Umbilical cord (tissue), 2 donors: ENCODE results near the gene IL23R. TPM values are rescaled to one million over a fixed set of nuclear protein-coding genes. Genes with fewer than 3 reads are reported as not detected.
A peak's percentile ranks its signal among the peaks of the same experiment; 100 is the strongest.

Experiments used
- DNase-seq: peaks from one replicate; pipeline ENCODE4 v3.0.0-alpha.2; 2015; ENCODE audit warnings: low spot score
- total RNA-seq: library from RNA; depleted of rRNA; stranded (reverse); fragments of >200 nt; gene quantifications from one replicate; pipeline ENCODE4 v1.2.3, GENCODE V29; 2014; ENCODE audit warnings: low replicate concordance; ENCODE audit not compliant: insufficient read depth

Gene IL23R
- total RNA-seq, 1 donor from 2014 or later: 1.9 TPM

- no peak for DNase-seq
Measured at GRCh38 chr1:67148516-67149178, 17.6 kb upstream of the IL23R start.

GRCh38 chr1:67149179-67149770 lies 17.0 kb upstream of the IL23R start:
- peak; percentile 68 for DNase-seq

DNA sequence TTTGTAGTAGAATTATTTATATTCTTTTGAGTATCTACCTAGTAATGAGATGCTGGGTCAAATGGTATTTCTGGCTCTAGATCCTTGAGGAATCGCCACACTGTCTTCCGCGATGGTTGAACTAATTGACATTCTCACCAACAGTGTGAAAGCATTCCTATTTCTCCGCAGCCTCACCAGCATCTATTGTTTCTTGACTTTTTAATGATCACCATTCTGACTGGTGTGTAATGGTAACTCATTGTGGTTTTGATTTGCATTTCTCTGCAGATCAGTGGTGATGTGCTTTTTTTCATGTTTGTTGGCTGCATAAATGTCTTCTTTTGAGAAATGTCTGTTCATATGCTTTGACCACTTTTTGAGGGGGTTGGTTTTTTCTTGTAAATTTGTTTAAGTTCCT lies 15.3 kb upstream of the IL23R start:
- no peak for DNase-seq

DNA sequence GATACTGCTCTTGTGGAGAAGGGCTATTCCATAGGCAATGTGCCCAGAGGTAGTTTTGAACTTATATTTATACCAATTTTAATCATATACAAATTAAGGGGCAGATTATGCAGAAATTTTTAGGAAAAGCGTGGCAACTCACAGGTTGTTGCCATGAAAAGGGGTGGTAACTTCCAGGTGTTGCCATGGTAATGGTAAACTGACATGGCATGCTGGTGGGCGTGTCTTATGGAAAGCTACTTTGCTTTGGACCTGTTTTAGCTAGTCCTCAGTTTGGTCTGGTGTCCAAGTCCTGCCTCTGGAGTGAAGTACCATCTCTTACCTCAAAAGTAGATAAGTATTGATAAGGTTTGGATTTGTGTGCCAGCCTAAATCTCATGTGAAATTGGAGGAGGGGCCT lies 7.9 kb upstream of the IL23R start:
- no peak for DNase-seq

GRCh38 chr1:67159233-67159632 lies 7.0 kb upstream of the IL23R start:
- no peak for DNase-seq

DNA sequence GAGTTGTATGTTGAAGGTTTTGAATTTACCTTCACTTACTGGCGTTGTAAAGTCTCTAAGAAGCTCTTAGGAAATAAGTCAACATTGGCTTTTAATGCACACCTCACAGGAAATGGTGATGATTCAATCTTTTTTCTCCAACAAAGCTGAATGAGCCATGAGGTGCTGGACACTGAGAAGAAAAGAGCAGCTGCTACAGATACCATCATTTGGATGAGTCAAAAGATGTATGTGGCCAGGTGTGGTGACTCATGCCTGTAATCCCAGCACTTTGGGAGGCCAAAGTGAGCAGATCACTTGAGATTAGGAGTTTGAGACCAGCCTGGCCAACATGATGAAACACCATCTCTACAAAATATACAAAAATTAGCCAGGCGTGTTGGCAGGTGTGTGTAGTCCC lies 3.3 kb upstream of the IL23R start:
- DNase-seq: no peak

DNA sequence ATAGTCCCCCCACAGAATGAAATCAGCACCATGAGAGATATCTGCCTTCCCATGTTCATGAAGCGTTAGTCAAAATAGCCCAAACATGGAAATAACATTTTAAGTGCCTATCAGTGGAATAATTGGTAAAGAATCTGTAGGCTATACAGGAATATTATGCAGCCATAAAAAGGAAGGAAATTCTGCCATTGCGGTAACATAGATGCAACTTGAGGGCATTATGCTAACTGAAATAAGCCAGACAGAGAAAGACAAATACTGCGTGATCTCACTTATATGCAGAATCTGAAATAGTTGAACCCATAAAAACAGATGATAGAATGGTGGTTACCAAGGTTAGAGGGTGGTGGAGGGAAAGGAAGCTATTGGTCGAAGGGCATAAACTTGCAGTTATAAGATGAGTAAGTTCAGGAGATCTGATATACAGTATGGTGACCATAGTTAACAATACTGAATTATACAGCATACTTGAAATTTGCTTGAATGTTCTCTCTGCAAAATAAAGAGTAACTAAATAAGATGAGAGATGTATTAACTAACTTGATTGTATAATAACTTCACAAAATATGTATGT lies 699 bp upstream of the IL23R start:
- no peak for DNase-seq

DNA sequence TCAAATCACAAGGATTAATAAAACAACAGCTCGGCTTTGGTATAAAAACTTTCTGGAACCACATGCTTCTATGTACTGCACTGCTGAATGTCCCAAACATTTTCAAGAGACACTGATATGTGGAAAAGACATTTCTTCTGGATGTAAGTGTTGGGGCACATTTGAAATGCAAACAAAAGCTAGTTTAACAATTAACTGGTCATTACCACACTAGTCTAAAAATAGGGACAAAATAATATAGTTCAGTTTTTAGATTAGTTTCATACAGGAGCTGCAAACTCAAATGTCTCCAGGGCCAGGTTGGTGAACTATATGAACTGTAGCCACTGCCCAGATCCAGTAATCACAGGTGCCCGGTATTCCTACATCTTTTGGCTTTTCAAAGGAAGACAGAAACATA lies 3.2 kb downstream of the IL23R start:
- DNase-seq: no peak

DNA sequence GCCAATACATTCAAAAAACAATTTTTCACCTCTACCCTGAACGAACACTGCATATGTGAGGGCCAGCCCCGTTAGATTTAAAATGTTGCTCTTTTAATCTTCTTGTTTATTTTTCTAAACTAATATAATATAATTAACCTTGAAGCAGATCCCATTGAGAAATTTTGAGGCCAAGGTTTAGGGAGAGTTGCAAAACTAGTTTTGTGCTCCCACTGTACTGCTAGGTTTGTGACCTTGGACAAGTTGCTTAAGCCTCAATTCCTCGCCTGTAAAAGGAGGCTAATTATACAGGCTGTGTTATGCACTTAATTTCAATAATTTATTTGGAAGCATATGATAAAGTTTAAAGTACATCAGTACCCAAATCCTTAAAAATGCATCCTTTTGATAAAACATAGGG lies 3.7 kb downstream of the IL23R start:
- no peak for DNase-seq

GRCh38 chr1:67170751-67171573 lies 4.7 kb downstream of the IL23R start:
- no peak for DNase-seq

DNA sequence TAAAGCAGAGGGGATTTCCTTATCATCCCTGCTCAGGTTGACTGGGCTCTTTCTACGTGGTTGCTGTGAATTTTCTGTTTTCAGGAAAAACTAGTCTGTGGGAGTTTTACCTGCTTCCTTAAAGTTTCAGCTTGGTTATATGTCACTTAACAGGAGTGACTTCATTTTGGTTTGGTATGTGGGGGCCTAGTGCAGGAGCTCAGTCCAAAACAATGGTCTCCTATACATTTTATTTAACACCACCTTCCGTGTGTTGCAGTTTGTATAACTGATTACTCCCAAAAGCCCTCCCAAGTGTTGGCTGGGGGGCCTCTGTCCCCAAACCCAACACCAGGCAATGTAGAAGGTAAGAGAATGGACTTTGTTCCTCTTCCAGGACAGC lies 5.3 kb downstream of the IL23R start:
- no peak for DNase-seq

GRCh38 chr1:67171978-67172377 lies 5.7 kb downstream of the IL23R start:
- DNase-seq: no peak

GRCh38 chr1:67173988-67174387 lies 7.7 kb downstream of the IL23R start:
- DNase-seq: no peak

GRCh38 chr1:67174716-67175284 lies 8.5 kb downstream of the IL23R start:
- no peak for DNase-seq

DNA sequence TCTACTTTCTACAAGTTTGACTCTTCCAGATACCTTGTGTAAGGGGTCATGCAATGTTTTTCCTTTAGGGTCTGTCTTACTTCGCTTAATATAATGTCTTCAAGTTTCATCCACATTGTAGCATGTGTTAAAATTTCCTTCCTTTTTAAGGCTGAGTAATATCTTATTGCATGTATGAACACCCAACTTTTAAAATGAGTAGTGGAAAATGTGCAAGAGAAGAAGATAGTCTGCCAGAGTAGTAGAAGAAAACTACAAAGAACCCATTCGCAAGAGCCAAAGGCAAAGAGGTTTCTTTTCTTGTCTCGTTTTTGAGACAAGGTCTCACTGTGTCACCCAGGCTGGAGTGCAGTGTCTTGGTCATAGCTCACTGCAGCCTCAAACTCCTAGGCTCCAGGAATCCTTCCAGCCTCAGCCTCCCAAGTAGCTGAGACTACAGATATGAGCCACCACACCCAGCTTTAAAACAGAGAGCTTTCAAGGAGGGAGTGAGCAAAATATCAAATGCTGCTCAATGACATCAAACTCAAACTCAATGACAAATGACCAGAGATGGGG lies 9.4 kb downstream of the IL23R start:
- no peak for DNase-seq

- no peak for DNase-seq
Measured at GRCh38 chr1:67184838-67185421, 18.7 kb downstream of the IL23R start.

- no peak for DNase-seq
Measured at GRCh38 chr1:67188137-67188536, 21.9 kb downstream of the IL23R start.

DNA sequence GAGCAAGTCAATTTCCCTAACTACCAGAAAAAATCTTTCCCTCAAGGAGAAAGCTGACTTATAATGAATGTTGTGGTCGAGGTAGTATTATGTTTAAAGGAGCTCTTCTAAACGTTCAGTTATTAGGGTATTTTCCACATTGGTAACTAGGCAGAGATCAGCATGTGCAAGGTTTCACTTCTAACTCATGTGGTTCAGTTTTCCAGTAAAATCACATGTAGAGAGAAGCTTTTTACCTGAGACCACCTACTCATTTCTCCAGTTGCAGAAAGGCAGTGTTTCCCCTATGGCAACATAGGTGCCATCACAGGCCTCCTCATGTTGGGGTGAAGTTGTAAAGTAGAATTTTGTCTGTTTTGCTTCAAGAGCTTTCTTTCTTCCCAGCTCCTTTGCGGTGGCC lies 23.7 kb downstream of the IL23R start:
- DNase-seq: no peak

- no peak for DNase-seq
Measured at GRCh38 chr1:67190410-67190809, 24.2 kb downstream of the IL23R start.

DNA sequence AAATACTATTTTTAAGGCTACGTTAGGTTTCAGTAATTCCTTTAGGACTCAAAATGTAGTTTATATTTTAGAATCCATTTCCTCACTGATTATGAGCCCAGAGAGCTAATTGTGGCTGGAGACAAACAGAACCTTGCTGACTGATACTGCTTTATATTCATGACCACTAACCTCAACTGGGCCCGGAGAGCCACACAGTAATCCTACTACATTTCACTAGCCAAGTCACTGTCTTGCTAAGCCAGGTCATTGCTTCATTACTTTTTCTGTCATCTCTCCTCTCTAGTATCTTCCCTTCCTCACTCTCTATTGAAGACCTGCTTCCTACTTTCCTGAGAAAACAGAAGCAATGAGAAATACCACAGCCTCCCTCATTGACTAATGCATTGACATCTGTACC lies 24.7 kb downstream of the IL23R start:
- no peak for DNase-seq

GRCh38 chr1:67191668-67192520 lies 25.6 kb downstream of the IL23R start:
- peak; percentile 95 for DNase-seq
